Fibroblast of skin of right quadriceps (primary cell): ENCODE data around the gene EXOC4.
A peak's percentile ranks its signal among the peaks of the same experiment; 100 is the strongest.

Source experiments
- DNase-seq: peaks from one replicate; pipeline ENCODE4 v3.0.0-alpha.2; 2013

Gene EXOC4

DNA sequence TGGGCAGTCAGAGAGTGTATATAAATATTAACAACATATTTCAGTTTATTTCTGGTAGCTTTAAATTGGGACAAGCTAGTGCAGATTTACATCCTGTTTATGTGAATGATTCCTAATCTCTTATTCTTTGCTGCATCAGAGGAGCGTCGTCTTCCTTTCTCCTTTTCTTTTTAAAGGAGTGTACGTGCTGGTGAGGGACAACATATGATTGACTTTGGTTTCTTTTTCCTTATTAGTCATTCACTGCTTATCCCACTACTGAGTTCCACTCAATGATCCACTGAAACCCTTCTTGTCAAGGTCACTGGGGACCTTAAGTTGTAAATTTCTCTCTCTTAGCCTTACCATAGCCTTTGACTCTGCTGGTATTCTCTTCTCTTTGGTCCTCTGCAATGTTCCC is 116.3 kb downstream of the EXOC4 start:
- DNase-seq: no peak

DNA sequence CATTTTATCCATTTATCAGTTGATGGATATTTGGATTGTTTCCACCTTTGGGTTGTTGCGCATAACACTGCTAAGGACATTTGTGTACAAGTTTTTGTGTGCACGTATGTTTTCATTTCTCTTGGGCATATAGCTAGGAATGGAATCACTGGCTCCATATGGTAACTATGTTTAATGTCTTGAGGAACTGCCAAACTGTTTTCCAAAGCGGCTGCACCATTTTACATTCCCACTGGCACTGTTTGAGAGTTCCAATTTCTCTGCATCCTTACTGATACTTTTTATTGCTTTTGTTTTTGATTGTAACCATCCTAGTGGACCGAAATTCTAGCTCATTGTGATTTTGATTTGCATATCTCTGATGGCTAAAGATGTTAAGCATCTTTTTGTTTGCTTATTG is 118.7 kb downstream of the EXOC4 start:
- no peak for DNase-seq

DNA sequence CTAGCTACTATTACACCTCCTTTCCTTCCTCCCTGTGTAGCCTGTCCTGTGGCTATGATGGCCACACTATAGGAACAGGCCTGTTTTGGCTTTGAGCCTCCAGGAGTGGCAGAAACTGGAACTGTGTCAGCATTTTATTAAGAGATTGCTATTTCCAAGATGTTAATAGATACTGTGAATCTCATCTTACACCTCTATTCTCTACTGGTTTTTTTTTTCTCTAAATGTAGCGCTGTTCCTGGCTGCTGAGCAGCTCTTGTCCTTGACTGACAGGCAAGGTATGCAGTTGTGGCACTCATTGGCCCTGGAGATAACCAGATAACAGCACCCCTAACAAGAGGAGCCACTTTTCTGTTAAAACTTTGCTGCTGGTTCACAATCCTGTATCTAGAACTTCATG is 119.5 kb downstream of the EXOC4 start:
- no peak for DNase-seq

DNA sequence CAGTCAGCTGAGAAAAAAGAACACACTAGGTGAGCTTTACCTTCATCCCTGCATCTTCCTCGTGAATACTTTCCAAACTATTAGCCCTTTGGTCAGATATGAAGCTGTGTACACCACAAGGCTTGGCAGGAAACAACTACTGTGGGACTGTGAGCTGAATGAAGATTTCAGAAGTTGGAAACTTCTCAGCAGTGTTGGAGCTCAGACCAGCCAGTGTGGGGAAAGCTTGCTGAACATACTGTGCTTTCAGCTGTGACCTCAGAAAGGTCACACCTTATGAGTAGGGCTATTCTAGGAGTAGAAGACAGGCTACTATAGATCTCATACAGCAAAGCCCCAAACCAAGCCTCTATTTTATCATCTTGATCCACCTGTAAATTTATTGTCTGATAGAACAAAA is 123.6 kb downstream of the EXOC4 start:
- no peak for DNase-seq

DNA sequence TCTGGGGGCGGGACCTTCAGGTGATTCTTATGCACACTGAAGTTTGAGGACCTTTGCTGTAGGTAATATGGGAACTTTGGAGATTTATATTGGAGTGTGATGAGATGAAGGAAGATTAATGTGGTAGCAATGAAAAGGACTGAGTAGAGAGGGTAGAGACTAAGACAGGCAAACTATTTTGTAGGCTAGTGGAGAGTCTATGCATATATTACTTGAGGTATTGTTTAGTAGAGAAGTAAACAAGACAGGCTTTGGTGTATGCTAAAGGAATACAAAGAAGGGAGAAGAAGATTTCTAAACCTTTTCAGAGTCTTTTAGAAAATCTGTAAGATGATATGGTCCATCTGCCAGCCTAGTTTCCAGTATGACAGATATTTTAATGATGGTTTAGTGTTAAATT is 129.1 kb downstream of the EXOC4 start:
- DNase-seq: no peak

DNA sequence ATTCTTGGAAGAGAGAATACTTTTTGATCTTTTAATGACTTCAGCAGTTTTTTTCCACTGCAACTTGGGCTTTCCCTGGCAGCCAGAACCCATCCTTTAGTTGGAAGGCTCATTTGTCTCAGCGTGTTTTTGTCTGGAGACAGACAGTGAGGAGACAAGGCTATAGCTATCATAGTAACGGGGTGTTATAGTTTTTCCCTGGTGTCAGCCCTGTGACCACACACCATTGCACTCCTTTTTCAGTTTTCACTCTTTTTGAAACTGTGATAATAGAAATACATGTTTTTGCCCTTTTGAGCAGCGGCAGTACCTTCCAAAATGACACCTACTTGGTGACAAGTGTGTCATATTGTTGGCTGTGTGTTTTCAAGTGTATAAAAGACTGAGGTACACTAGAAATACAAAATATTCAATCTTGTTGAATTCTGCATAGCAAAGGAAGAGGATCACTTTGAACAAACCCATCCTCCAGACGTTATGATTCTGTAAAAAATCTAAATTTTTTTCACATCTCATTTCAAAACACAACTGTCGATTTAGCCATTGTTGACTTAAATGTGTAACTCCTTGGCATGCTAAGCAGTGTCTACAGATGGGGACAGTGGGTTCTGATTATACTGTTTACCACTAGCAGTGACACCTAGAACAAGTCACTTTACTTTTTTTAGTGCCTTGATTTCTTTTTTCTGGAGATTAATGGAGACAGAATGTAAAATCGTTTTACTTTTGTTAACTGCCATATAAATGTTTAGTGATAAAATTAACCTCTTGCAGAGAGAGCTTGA is 130.1 kb downstream of the EXOC4 start:
- DNase-seq: no peak

DNA sequence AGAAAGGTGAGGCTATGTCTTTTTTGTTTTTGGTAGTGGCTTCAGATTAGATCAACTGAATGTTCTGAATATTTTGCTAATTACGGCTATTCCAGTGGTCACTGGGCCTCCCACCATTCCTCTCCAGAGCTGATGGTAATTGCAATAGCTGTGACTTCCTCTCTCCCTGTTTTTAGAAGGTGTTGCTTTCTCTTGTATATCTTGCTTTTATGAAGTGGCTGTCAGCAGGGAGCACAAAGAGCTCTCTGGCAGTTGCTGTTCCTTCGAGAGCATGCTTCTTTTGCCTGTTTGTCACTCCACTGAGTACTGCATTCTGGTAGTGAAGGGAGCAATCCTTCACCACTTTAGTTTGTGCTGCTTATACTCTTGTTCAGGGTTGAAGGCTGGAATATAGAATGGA is 133.3 kb downstream of the EXOC4 start:
- DNase-seq: no peak

DNA sequence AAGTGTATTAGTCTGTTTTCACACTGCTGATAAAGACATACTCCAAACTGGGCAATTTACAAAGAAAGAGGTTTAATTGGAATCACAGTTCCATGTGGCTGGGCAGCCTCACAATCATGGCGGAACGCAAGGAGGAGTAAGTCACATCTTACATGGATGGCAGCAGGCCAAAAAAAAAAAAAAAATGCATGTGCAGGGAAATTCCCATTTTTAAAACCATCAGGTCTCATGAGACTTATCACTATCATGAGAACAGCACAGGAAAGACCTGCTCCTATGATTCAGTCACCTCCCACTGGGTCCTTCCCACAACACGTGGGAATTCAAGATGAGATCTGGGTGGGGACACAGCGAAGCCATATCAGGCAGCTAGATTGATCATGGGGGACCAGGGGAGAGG is 136.8 kb downstream of the EXOC4 start:
- DNase-seq: peak; percentile 7

DNA sequence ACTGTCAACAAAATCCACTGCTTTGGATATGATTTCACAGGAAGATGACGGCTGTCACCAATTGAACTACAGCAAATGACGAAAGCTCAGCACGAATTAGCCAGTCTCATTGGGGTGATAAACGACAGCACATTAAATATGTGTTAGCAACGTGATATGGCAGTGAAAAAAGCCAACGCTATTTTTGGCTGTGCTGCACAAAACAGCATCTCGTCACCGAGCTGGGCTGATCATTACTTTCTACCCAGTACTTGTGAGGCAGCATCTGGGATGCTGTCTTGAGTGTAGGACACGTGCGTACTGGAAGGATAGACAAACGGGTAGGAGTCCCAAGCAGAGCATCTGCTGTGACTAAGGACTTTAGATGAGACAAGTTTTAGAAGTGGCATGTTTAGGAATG is 138.3 kb downstream of the EXOC4 start:
- no peak for DNase-seq

DNA sequence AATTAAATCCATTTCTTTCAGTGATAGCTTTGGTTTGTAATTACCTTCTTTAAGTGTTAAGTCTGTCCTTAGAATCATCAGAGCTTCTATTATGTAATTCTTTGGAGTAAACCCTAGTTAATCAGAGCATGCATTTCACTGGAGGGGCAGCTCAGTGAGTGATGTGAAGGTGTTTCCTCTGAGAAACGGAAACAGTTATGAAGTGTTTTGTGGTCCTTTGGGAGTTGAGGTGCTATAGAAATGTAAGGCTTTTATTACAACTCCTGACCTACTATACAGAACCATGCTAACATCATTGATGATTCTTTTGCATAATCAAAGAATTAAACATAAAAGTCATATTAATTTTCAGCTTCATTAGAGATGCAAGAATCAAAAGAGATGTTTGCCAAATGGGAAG is 141.5 kb downstream of the EXOC4 start:
- no peak for DNase-seq

DNA sequence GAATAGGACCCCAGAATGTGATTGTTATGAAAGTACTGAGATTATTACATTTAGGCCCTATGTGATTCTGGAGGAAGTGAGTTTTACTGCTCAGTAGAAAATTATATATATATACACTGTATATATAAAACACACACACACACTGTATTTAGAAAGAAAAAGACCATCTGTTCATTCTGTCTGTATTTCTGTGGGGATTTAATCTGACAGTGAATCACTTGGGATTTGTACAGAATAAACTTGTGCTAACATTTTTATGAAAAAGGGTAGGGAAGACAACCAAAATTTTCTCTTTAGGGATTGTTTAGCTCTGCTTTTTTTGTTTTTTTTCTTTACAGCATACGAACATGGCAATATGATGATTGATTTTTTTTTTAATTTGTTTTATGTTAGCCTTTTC is 142.7 kb downstream of the EXOC4 start:
- no peak for DNase-seq

DNA sequence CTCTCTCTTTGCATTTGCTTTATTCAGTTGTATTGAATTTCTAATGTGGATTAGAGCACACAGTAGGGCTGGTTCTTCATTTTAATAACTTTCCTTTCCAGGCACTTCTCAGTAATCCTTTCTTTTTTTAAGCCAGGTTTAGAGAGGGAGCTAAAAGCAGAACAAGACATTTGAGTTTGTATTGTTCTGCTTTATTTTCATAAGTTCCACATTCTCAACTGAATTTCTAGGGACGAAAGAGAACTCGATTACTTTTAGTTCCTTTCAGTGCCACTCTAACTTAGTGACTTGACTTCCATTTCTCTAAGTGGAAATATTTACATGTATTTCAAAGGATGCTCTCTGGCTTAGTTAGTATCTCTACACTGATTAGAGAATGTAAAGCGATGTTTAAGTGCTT is 145.6 kb downstream of the EXOC4 start:
- DNase-seq: no peak

DNA sequence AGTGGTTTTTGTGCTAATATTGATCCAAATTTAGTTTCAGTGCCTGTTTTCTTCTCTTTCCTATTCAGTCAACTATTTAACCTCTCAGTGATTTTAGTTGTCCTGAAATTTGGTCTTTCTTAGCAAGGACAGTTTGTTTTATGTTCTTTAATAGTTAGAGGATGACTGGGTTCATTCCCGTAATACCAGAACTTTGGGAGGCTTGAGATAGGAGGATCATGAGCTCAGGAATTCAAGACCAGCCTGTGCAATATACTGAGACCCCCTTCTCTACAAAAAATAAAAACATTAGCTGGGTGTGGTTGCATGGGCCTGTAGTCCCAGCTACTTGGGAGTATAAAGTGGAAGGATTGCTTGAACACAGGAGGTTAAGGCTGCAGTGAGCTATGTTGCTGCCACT is 148.3 kb downstream of the EXOC4 start:
- DNase-seq: peak; percentile 37

DNA sequence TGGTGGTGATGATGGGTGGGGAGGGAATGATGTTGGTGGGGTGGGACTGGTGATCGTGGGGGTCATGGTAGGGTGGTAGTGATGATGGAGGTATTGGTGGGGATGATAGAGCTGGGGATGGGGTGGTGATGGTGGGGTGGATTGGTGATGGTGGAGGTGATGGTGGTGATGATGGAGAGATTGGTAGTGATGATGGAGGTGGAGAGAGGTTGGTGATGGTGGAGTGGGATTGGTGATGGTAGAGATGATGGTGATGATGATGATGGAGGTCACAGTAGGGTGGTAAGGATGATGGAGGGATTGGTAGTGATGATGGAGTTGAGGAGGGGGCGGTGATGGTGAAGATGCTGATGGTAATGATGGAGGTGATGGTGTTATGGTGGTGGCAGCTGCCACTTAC is 155.3 kb downstream of the EXOC4 start:
- DNase-seq: no peak

DNA sequence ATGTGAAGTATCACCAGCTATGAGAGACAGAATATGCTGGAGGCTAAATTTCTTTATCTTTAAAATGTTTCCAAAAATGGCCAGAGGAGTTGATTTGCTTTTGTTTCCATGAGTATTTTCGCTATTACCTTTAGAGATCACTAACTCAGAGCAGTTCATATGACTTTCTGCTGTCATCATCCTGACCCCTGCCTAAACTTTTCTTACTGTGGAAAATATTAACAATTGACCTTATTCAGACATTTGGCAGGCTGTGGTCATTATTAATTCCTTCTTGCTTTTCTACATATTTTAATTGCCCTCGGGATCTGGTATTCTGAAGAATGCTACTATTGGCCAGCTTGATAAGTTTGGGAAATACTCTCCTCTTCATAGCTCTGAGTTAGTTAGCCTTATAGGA is 156.5 kb downstream of the EXOC4 start:
- no peak for DNase-seq

DNA sequence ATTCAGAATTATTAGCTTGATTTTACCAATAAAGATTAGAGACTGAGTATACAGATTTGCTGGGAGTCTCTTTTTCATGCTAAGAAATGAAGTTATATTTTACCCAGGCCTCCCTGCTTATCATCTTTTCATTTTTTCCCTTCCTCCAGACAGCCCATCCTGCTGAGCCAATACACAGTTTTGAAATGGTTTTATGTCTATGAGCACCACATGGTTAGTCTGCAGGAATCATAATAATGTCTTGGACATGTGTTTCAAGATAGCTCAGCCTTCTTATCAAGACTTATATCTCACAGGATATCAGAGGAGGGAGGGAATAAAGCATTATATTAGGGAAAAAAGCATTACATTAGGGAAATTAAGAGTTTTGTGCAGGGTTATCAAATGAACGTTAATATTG is 157.1 kb downstream of the EXOC4 start:
- DNase-seq: no peak

DNA sequence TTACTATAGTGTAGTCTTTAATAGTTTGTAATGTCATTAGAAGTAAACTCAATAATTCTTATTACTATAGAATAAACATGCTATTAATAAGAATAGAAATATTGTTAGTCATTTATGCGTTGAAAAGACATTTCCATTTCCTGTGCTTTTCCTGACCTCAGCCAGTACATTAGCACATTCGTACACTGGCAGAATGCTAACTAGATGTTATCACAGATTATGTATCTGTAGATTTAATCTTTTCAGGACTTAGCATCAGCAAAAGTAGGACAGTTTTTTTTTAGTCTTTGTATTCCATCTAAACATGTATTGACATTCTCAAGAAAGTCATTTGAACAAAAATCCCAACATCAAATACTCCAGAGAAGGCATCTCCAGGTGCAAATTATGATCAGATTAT is 158.5 kb downstream of the EXOC4 start:
- DNase-seq: no peak

DNA sequence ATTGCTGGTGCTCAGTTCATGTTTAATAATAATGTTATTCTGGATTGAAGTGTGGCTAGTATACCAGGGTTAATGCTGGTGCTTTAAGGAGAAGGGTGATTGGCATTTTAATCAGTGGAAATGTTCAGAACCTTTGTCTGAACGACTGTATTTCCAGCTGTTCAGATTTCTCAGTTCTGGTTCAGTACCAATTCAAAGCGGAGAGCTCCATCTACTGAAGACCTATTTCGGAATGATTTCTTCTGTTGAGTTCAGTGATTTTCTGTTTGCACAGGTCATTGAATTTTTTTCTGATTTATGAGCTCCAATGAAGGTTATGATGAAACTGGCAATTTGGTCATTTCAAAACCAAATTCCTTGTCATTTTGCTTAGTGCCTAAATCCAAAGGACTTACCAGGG is 160.1 kb downstream of the EXOC4 start:
- DNase-seq: no peak

DNA sequence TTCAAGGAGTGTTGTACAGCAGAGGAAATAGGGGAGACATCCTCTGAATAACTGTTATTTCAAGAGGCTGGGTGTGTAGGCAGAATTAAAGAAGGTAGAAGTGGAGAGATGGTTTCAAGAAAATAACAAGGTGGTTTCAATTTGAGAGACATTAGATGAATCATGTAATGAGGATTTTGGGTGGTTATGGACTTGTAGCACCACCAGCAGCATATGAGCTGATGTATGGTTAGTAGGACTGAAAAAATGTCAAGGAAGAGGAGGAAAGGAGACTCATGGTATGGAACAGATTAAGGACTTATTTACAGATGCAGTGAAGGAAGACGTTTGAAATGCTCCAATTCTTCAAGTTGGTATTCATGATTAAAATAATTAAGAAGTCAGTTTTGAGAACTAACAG is 166.2 kb downstream of the EXOC4 start:
- DNase-seq: peak; percentile 60

DNA sequence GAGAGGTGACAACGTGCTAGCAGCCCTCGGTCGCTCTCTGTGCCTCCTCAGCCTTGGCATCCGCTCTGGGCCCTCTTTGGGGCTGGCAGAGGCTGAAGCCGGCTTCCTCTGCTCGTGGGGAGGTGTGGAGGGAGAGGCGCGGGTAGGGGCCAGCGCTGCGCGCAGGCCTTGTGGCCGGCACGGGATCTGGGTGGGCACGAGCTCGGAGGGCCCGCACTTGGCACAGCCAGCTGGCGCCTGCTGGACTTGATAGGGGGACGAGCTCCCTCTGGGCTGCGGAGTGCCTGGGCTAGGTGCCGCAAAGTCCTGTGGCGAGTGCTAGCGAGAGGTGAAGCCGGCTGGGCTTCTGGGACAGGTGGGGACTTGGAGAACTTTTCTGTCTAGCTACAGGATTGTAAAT is 170.7 kb downstream of the EXOC4 start:
- no peak for DNase-seq

DNA sequence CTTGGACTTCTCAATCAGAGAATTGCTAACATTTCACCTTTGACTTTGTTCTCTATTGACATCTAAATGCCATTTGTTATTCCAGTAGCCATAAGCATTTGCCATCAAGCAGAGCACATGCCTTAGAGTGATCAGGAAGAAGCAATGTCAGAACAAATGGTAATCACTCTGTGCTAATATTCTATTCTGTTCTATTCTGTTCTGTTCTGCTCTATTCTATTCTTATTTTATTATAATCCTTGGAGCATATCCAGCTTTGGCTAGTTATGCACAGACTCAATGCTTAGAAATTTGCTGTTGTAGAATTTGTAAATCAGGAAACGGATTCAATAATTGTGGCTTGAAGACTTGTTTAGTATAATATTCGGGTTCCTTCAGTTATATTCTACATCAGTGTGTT is 175.4 kb downstream of the EXOC4 start:
- no peak for DNase-seq

DNA sequence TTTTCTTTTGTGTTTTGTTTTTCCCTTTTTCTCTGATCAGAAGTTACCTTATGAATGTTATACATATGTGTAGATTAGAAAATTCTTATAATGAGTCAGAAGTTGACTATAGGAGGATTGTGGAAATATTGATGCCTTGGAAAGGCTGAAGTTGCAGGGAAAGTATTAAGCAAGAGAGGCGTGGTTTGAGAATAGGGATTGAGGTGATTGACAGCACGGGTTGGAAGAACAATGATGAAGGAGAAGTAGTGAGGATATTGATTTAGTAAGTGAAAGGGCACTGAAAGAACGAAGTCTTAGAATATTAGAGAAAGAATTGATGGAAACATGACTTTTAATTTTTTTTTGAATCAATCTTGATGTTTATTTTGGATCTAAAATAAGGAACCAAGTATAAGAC is 176.0 kb downstream of the EXOC4 start:
- no peak for DNase-seq

DNA sequence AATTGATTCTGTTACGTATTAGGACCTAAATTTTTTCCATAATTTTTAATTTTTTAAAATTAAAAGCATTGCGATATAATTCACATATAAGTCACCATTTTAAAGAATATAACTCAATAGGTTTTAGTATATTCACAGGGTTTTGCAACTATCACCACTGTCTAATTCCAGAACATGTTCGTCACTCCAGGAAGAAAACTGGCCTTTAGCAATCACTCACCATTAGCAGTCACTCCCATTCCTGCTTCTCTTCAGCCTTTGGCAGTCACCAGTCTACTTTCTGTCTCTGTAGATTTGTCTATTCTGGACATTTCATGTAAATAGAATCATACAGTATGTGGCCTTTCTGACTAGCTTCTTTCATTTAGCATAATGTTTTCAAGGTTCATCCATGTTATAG is 176.5 kb downstream of the EXOC4 start:
- no peak for DNase-seq

DNA sequence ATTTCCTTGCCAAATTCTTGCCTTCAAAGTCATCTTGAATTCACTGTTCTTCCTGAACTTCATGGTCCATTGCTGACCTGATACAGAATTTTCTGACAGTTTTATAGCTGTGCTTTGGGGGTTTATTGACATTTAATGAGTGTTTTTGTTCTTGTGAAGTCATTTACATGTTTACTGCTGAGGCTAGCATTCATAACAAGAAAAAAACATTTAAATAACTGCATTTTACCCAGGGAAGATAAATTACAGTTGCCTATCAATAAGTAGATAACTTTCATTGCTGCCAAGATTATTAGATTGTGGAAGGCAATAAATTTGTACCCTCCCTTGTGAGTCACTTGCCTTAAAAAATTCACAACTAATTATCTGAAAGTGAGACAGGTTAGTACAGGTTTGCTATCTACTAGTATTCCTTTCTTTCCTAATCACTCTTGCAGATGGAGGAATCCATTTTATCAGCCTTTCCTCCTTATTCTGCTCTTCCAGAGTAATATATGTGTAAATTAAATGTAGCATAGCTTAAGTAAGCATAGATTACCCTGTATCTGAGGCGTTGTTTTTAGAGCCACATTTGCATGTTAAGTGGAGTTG is 178.4 kb downstream of the EXOC4 start:
- no peak for DNase-seq

DNA sequence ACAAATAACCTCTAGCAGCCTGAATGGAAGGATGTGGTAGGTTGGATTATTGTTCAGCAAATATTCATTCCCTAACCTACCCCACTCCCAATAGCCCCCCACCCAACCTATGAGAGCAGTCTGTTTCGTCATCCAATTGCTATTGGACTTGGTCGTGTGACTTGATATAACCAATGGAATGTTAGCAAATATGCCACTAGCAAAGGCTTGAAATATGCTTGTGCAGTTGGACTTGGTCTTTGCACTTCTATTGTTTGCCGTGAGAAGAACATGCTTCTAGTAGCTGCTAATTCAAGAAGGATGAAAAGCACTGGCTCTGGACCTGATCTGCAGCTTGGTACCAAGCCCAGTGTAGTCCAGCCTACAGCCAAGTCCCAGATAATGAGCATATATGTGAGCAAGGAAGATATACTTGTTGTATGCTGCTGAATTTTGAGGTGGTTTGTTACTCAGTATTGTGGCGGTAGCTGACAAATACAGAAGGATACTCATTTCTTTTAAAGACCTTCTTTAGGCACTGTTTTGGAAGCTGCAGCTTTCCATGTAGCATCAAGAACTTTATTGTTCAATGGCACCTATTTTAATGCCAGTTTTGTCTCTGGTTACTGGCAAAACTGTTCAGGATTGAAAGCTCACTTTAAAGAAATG is 180.4 kb downstream of the EXOC4 start:
- no peak for DNase-seq
